HG03439 (cell line): ENCODE data around the gene SLC7A14.

Source experiments
- ATAC-seq: cut with Tn5 transposase; IDR thresholded peaks from one replicate; pipeline ENCODE4 v1.9.1; 2021; ENCODE audit warnings: mild to moderate bottlenecking, moderate library complexity; ENCODE audit not compliant: unreplicated experiment

The SLC7A14 gene

DNA sequence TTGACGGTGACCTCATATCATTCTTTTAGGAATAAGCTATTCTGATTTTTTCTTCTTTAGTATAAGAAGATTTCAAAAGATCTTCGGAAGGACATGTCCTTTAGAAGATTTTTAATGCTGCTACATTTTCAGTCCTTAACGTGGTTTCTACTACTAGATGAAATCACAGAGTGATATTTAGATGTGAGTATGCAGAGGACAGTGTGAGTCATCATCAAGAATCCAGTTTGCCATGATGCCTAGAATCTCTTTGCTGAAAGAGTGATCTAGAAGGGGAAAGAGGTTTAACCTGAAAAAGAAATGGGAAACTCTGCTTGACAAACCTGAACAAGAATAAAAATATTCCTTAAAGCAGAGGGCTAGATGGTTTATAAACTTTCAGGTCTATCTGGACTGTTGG lies 43.2 kb downstream of the SLC7A14 start:
- no peak for ATAC-seq

DNA sequence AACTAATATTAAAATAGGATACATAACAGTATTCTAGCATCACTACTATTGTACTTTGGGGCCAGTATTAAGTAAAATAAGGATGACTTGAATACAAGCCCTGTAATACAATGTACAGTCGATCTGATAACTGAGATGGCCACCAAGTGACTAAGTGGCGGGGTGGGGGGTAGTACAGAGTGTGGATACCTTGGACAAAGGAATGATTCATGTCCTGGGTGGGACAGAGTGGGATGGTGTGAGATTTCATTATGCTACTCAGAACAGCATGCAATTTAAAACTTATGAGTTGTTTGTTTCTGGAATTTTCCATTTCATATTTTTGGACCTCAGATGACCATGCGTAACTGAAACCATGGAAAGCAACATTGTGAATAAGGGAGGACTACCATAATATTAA lies 46.0 kb downstream of the SLC7A14 start:
- ATAC-seq, result no peak

DNA sequence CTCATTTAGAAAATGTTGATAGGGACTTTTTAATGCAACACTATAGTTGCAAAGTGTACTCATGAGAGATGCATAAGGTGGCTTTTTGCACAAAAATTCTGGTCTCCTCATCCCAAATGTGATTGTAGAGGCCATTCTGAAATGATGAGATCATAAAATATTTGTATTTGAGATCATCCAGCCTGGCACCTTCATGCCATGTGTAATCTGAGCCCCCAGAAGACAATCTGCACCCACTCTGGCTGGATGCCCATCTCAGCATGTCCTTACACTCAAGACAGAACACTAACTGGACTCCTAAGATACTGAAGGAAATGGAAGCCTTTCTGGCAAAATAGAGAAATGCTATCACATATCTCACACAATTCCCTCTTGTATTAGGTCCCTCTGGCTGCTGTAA lies 49.2 kb downstream of the SLC7A14 start:
- no peak for ATAC-seq

DNA sequence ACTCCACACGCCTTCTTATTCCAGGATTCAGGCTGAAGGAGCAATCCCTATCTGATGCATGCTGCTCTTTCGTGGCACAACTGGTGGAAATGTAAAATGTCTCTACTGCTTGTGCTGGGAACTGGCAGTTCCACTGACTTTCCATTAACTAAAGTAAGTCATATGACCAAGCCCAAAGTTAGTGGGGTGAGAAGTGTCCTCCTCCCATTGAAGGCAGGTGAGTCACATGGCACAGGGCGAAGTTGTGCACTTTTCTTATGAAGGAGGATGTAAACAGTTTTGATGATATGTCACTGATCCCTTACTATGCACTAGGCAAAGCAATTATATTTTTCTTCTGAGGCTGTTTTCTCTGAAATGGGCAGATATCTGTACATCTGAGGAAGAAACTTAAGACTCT lies 51.6 kb downstream of the SLC7A14 start:
- ATAC-seq, result no peak

DNA sequence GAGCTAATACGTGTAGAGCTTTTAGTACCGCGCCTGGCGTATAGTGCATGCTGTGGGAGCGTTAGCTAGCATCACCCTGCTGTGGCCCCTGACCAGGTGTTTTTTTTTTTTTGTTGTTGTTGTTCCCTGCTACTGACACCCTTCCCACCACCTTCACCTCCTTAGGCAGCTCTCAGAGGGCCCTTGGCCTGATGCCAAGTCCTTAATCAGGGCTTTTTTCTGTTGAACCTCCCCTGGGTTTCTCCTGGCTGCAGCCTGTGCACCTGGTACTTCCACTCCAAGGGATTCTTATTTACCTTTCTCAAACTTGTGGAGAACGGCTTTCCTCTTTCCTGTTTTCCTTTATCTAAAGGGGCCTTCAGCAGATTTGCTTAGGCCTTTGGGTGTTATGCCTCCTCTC lies 53.3 kb downstream of the SLC7A14 start:
- ATAC-seq, result no peak

DNA sequence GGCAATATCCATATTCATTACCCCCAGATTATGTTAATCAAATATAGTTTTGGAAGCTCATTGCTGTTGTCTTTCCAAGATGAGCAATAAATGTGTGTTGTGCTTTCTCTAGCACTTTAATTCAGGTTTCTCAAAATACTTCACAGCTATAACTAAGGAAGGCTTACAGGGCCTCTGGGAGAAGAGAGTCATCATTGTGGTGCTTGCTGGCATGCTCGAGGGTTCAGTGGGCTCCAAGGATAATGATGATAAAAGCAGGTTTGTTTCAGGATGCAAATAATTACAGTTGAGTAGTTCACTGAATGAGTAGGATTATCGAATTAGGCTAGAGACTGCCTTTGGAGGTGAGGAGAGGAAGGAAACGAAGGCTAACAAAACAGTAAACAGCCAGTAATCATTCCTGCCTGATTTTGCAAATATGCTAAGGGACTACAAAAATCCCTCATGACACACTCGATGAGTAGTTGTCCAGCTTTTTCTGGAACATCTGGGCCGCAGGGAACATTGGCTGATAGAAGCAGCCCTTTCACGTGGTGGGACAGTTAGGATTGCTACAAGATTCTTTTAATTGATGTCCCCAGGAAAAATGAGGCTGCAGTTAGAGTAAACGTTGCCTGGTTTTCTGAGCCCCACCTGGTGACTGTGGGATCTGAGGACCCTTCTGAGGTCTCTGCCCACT lies 54.1 kb downstream of the SLC7A14 start:
- ATAC-seq, result no peak

DNA sequence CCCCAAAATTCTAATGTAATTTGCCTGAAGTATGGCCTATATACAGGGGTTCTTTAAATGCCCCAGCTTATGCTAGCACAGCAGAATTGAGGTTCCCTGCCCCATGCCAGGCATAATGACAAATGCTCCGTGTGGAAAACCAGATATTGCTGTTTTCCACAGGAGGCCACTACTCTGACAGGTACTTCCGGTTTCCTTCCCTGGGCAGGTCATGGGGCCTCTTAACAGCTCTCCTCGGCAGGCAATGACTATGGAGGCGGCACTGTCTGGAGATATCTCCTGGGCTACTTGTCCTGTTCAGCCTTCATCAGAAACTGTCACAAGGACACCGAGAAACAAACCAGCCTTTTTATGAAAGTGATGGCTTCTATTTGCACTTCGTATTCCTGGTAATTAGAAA lies 54.8 kb downstream of the SLC7A14 start:
- no peak for ATAC-seq

DNA sequence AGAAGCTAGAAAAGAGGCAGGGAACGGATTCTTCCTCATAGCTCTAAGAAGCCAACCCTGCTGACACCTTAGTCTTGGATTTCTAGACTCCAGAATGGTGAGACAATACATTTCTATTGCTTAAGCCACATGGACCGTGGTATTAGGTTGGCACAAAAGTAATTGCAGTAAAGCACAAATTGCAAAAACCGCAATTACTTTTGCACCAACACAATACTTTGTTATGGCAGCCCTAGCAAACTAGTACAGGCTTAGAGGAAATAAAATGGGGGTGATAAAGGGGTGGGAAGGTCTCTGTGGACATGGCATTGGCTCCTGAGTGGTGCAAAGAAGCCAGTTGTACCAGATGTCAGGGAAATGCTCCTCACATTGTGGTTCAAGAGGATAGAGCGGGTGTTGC lies 56.0 kb downstream of the SLC7A14 start:
- ATAC-seq, result no peak

DNA sequence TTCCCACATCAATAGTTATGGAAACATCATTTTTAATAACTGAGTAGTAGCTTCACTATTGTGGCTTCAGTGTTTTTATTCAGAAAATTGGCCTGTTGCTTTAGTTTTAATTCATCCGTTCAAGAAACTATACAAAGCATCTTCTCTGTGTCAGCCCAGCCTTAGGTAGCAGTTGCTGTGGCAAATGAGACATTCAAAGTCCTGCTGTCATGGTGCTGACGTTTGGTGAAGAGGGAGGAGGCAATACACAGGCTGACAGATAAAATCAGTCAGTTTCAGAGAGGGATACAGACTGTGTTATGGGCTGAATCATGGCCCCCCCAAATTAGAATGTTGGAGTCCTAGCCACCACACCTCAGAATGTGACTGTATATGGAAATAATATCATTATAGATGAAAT lies 56.5 kb downstream of the SLC7A14 start:
- ATAC-seq, result no peak

DNA sequence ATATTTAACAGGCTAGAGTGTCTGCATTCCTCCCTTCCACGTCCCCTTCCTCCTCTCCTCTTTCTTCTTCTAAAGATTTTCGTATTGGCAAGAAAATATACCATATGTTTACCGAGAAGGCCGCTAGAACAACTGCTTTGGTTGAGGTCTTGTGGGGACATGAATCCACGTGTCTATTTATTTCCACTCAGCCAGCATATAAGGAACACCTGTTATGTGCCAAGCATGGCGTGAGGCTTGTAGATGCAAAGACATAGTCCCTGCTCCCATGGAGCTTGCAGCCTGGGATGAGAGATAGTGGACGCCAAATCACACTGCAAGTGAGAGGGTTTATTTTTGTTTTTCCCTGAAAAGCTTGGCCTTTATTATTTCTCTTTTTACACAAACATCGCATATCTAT lies 57.1 kb downstream of the SLC7A14 start:
- no peak for ATAC-seq

DNA sequence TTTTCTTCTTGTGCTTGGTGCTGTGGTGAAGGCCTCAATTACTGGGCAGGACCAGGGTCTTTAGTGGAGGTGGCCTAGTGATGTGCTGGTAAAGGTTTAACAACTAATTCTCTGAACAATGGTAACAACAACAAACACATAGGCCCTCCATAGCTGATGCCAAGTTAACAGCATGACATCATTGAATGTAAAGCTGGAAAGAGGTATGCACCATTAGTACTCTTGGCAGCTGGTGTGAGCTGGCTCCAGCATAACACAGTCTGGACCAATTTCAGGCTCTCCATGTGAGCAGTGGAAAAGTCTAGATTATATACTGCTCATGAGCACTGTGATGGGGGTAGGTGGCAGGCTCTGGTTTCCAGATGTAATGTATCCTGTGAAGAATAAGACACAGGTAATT lies 61.8 kb downstream of the SLC7A14 start:
- ATAC-seq, result no peak

DNA sequence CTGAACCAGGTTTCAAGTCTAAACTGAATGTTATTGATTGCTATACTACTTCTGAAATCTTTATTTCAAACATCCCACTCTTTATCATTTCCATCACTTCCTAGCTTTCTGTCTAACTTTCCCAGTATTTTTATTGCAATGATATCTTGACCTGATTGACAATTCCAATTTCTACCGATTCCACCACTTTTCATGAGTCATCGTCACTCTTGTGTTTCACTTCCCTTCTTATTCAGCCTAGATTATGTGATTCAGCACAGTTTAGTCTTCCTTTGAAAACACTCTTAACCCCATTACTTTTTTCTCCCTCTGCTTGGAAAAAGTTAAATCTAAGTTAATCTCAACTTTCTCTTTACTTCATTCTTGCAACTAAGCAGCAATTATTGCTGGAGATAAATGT lies 62.6 kb downstream of the SLC7A14 start:
- ATAC-seq, result no peak

DNA sequence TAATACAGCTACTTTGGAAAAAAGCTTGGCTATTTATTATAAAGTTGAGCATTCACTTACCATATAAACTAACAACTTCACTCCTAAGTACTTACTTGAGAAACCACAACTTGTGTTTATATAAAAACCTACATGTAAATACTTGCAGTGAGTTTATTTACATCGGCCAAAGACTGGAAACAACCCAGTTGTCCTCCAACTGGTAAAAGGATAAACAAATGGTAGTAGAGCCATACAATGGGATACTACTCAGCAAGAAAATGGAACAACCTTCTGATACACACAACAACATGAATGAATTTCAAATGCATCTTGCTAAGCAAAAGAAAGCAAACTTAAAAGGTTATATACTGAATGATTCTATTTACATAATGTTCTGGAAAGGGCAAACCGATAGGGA lies 63.7 kb downstream of the SLC7A14 start:
- no peak for ATAC-seq

DNA sequence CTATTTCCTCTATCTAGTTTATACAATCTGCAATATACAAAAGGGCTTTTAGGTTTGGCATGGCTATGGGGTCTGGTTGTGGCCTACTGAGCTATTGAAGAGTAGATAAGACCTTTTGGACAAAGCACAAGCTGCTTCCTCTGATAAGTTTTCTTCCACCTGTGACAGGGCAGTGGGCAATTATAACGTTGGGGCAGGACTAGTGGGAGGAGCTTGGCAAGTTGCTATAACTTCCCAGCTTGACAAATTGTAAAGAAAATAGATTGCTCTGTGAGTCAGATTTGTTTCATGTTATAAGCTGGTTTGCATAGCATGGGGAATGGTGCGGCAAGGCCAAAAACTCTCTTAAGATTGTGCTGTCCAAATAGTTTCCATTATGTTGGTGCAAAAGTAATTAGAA lies 64.9 kb downstream of the SLC7A14 start:
- no peak for ATAC-seq

DNA sequence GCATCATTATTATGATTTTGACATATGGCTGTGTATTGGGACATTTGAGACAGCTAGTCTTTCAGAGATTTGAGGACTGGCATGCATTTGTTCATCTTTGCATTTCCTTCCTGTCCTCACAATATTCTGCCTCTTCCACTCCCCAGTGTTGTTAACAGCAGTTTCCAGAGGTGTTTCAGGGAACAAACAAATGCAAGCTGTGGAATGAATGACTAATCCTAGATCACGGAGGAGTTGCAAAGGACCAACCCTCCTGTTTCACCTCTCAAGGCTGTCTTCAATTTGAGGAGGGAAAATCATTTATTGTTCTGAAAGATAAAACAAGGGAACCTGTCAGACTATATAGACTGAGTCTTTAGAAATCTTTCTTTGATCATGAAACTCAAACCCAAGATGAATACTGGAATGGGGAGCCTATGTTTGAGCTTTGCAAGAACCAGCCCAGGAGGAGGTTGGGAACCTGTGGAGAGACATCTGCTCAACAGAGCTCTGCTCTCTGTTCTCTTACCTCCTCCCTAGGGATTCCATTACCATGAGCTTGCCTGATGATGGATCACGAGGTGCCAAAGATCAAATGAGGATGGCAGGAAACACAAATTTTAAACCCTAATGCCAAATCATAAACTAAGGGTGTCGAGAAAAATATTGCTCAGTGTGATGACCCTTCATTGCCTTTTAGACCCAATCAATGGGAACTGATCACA lies 68.5 kb downstream of the SLC7A14 start:
- ATAC-seq, result no peak

DNA sequence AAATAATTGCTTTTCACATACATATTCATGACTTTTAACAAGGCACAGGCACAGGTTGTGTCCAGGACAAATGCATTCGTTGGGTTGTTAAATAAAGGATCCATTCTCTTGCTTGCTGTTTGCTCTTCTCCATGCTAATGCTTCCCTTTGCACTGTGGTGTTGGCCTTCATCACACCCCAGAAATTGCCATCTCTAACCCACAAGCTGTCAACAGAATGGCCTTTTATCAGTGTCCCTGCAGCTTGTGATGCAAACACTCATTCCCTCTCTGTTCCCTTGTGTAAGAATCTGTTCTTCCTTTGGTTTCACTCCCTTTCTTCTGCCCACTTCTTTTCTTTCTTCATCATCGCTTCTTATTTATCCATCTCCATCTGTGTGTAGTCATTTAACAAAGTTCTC lies 72.2 kb downstream of the SLC7A14 start:
- no peak for ATAC-seq

DNA sequence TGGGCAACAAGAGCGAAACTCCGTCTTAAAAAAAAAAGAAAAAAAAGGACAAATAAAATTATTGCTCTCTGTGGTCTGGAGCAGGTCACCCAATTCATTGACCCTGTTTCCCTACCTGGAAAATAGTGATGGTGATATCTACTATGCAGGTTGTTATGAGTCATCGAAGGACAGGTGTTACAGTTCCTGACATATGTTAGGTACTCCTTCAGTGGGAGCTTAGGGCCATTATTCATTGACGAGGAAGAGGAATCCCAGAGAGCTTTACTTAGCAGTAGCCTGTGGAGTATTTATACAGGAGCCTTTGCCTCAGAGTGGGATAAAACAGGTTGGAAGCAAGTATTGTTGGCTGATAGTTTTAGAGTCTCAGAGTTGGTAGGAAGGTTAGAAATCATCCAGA lies 74.5 kb downstream of the SLC7A14 start:
- no peak for ATAC-seq

DNA sequence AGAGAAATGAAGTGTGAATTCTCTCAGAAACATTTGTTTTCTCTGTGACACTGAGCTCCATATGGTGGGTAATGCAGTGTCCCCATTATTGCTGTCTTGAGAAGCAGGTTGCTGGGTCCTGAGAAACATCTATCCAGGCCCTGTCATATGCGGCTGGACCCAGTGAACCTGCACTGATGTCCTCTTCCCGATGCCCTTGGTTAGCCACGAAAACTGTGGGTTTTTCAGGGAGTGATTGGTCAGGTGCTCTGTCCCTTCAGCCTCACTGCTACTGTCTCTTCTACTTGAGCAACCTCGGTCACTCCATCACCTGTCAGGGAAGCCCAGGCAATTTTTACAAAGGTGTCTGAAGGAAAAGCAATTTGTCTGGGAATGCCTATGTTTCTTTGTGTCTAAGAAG lies 77.0 kb downstream of the SLC7A14 start:
- no peak for ATAC-seq

DNA sequence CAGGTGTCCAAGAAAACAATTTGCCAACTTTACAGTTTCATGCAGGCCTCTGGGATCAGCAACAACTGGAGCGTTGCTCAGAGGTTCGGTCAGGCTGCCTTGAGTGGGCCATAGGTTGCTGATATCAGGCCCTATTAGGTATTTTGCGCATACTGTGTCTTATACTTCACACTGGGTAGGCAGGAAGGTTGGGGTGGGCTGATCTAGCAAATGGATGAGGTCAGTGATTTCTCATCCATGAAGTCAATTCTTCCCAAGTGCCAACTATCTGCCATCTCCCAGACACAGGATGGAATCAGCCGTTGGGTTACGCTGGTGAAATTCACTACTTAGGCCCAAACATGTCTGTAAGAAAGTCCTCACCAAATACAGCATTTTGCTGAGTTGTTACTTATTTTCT lies 77.6 kb downstream of the SLC7A14 start:
- no peak for ATAC-seq

DNA sequence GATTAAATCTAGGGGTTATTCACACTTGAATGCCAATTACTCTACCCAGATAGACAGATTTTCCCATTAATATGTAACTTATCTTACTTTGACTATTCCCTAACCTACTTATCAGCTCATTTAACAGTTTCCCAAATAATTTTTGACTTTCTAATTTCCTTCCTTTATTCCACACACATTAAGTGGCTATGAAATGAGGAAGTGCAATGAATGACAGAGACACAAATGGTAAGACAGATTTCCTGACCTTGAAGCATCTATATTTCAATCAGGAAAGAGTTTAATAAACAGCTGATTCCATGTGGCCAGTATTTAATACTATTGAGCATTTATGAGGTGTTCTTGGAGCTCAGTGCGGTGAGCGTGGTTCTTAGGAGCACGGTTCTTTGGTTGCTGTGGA lies 78.8 kb downstream of the SLC7A14 start:
- ATAC-seq, result no peak

DNA sequence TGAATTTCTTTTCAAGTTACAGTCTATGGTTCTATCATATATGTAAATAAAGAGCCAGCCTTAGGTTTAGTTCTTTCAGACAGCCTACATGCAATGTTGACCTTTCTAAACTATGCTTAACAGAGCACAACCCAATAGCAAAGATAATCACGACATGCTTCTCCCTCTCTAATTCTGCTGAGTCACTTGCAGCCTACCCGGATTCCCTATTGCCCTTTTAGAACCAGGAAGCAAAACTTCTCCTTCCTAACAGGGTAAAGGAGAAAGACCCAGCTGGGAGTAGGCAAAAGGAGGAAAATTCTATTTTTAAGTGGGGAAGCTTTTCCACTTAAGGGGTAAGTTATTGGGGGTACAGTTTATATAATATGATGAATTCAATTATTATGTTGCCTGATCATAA lies 79.3 kb downstream of the SLC7A14 start:
- no peak for ATAC-seq

DNA sequence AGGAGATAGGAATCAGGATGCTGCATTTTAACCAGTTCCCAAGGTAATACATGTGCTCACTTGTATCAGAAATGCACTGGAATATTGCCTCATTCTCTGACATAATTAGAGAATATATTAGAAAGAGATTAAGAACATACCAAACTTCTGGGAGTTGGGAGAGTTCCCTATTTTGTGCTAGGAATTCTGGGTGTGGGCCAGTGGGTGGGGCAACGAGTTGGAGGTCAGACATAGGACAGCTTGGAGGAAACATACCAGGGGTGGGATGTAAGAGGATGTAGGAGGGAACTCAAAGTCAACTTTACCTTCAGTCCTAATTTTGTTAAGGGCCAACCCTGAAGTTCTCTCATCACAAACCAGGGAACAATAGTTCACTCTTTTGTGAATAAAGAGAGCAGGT lies 83.6 kb downstream of the SLC7A14 start:
- no peak for ATAC-seq

DNA sequence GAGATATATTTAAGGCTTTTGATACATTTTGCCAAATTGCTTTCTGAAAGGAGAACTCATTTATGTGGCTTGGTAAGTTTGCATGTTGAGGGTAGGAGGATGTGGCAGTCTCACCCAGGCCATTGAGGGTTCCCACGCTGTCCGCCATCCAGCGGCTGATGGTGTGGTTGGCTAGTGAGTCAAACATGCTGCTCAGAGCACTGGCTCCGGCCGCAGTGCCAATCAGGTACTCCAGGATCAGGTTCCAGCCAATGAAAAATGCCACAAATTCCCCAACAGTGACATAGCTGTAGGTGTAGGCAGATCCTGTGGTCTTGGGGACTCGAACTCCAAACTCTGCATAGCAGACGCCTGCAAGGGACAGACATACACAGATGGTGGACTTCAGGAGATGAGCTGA lies 84.9 kb downstream of the SLC7A14 start:
- no peak for ATAC-seq
